HG02763 (cell line): ENCODE measurements around the gene MAN1C1.
A peak's percentile ranks its signal among the peaks of the same experiment; 100 is the strongest.

Experiments used
- ATAC-seq: cut with Tn5 transposase; IDR thresholded peaks from one replicate; pipeline ENCODE4 v1.9.1; 2021; ENCODE audit warnings: mild to moderate bottlenecking, moderate library complexity; ENCODE audit not compliant: unreplicated experiment

The MAN1C1 gene

DNA sequence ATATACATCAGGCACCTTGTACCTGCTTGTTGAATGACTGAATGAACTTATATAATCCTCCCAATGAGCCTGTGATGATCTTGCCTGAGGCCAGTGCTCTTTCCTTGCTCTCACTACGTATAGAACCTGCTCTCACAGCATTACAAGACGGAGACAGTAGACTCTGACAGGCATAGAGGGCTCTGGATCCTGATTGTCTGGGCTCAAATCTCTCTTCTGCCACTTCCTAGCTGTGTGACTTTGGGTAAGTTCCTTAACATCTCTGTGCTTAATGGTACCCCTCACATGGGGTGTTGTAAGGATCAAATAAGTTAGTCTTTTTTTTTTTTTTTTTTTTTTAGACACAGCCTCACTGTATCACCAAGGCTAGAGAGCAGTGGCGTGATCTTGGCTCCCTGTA, 4.2 kb upstream of the MAN1C1 start:
- no peak for ATAC-seq

GRCh38 chr1:25613091-25613490, 3.5 kb upstream of the MAN1C1 start:
- ATAC-seq: no peak

DNA sequence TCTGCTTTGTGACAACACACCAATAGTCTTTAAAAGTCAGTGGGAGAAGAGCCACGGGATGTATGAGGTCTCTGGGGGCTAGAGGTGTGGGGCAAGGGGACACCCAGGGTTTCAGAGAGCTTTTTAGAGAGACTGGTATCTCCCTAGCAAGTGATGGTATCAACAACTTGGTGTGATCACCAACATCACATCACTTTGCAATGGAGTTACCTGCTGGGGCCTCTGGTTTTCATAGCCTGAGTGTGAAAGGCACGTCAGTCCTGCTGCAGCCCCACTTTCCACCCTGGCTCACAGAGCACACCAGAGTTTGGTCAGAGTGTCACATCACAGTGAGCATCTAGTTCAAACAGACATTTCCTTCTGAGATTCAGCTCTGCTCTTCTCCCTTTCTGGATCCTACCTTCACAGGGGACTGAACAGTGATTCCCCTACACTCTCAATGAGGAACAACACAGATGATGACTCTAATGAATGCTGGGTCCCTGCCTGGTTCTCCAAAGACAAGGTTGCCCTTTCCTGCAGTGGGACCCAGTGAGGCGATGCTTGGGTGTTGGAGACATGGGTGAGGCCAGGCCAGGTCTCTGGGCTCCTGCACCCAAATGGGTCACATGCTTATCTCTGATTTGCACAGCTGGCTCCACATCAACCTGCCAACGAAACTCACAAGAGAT, 2.0 kb upstream of the MAN1C1 start:
- ATAC-seq: no peak

DNA sequence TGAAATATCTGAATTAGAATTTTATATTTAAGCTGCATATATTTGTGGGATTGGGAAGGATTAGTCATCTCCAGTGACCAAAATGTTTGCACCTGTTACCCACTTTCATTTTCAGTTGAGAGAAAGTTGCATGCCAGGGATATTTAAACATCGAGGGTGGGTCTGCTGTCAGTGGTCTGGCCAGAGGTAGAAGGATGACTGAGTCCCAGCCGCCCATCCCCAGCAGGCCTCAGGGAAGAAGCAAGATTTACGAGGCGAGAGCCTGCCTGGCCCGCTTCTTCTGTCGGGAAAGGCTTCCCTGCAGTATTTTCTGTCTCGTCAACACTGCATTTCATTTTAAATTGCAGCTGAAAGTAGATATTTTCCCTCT, 1.4 kb upstream of the MAN1C1 start:
- no peak for ATAC-seq

GRCh38 chr1:25615563-25616094, 962 bp upstream of the MAN1C1 start:
- peak; percentile 3 for ATAC-seq

GRCh38 chr1:25616987-25617624, 515 bp downstream of the MAN1C1 start:
- no peak for ATAC-seq

GRCh38 chr1:25617625-25618432, 1.2 kb downstream of the MAN1C1 start:
- ATAC-seq: no peak

DNA sequence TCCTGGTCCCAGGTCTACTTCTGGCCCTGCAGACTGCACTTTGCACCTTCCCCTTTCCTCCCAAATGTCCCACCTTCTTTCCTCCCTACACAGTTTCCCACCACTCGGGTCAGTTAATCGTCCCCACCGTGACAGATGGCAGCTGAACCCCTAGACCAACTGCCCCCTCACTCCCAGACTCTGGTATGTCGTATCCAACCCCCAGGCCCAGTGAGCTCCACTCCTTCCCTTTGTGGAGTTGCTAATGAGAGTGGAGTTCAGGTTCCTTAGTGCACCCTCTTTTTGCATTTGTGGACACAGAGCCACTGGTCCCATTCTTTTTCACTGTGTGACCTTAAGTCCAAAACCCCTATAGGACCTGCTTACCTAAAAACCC, 1.8 kb downstream of the MAN1C1 start:
- ATAC-seq: no peak

- no peak for ATAC-seq
Observed at GRCh38 chr1:25619101-25619890, 2.7 kb downstream of the MAN1C1 start.

GRCh38 chr1:25620211-25620610, 3.6 kb downstream of the MAN1C1 start:
- no peak for ATAC-seq

DNA sequence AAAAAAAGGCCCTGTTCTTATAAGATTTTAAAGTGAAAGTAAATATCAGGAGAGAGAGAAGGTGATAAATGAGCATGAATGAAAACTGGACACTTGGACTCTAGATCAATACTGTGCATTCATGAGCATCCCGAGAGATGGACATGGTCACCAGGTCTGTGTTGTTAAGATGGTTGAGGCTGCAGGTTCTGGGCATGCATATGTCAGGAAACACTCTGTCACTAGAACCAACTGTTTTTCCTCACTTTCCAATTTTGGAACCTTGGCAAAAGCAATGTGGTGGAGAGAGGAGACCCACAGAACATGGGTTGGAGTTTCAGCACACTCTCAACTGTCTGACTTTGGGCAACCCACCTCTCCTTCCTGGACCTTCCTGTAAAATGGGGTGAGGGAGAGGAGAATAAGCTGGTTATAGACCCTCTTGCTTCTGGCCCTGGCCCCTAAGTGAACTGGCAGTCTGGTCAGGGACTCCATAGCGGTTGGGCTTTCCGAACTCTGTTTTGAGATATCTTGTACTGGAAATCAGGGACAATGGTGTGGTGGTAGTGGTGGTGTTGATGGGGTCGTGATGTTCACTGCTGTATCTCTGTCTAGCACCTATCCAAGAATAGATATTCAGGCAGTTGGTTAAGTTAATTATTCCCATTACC, 4.2 kb downstream of the MAN1C1 start:
- ATAC-seq: no peak

GRCh38 chr1:25621876-25622275, 5.3 kb downstream of the MAN1C1 start:
- ATAC-seq: no peak

GRCh38 chr1:25622531-25622930, 5.9 kb downstream of the MAN1C1 start:
- no peak for ATAC-seq

GRCh38 chr1:25623007-25623406, 6.4 kb downstream of the MAN1C1 start:
- ATAC-seq: no peak

DNA sequence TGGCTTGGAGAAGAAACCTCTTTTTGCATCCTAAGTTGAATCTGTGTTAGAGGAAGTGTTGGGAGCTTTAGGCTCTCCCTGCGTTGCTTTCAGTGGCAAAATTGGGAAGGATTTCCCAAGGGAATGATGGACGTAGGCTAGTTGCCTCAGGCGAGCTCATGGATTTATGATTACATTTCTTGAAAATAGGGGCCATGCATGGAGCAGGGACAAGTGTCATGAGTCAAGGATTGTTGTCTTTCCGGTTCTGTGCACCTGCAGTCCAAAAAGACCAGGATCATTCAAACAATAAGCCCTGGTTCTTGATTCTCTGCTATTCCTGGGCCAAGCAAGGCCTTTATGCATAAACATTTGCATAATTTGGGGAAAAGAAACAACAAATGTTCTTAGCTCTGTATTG, 7.1 kb downstream of the MAN1C1 start:
- no peak for ATAC-seq

DNA sequence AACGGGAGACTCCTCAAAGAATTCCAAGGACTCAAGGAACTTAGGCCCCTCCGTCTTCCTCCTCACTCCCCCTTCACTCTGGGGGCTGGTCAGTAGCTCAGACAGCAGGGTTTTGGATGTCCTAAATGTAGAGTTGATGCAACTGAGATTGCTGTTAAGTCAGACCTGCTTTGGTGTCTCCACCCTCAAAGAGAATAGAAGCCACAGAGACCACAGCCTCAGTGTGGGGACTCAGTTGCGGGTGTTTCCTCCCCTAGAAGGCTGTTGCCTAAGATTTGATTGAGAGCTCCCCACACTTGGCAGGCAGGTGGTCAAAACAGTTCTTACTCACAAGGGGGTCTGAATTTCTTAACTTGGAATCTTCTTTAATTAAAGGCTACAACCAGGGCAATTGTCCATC, 7.6 kb downstream of the MAN1C1 start:
- no peak for ATAC-seq

DNA sequence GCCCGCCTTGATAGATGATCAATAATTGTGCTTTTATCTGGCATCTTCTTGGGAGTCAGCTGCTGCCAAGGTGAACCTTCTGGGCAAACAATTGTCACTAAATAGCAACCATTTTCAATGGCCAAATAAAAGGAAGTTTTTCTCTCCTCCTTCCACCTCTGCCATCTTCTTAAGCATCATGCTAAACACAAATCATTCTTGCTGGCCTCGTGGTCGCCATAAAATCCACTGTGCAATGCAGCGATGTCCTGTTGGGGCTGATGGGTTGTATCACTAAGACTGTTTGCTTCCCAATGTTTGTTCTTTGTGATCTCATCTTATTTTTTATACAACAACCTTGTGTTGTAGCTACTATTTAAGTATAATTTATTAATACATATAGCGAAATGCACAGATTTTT, 8.0 kb downstream of the MAN1C1 start:
- ATAC-seq: no peak

GRCh38 chr1:25626018-25626417, 9.4 kb downstream of the MAN1C1 start:
- no peak for ATAC-seq

DNA sequence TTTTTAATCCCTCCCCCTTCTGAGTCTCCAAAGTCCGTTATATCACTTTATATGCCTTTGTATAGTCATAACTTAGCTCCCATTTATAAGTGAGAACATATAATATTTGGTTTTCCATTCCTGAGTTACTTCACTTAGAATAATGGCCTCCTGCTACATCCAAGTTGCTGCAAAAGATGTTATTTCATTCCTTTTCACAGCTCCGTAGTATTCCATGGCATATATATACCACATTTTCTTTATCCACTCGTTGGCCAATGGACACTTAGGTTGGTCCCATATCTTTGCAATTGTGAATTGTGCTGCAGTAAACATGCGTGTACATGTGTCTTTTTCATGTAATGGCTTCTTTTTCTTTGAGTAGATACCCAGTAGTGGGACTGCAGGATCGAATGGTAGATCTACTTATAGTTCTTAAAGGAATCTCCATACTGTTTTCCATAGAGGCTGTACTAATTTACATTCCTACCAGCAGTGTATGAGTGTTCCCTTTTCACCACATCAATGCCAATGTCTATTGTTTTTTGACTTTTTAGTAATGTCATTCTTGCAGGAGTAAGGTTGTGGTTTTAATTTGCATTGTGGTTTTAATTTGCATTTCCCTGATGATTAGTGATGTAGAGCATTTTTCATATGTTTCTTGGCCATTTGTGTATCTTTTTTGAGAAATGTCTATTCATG, 12.3 kb downstream of the MAN1C1 start:
- no peak for ATAC-seq

GRCh38 chr1:25629836-25630235, 13.2 kb downstream of the MAN1C1 start:
- no peak for ATAC-seq
